Stimulated activated CD8-positive, alpha-beta memory T cell treated with anti-CD3 and anti-CD28 coated beads, Interleukin-2, amount 100 ng/mL, for 48 hours (primary cell): ENCODE measurements around the gene TRPV2.

Experiments
- DNase-seq, 2 donors: peaks; one replicate each; pipeline ENCODE4 v3.0.0-alpha.2; 2020; ENCODE audit warnings: low read depth in 2 of 2

Gene TRPV2

DNA sequence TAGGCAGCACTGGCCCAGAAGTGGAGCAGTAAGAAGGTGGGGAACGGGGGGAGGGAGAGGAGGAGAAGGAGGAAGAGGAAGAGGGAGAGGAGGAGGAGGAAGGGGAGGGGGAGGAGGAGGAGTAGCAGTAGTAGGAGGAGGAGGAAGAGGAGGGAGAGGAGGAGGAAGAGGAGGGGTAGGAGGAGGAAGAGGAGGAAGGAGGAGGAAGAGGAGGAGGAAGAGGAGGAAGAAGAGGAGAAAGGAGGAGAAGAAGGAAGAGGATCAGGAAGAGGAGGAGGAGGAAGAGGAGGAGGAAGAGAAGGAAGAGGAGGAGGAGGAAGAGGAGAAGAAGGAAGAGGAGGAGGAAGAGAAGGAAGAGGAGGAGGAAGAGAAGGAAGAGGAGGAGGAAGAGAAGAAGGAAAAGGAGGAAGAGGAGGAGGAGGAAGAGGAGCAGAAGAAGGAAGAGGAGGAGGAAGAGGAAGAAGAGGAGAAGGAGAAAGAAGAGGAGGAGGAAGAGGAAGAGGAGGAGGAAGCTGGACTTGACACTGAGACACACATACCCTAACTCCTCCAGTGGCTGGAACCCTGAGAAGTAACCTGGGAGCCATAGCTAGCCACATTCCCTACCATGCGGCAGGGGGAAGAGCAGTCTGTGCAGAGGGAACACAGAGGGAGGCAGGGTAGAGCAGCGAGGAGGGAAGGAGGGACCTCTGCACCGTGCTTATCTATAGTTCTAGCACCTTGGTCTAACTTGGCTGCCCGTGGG is 40.8 kb downstream of the TRPV2 start:
- no peak for DNase-seq

- no peak for DNase-seq
Measured at GRCh38 chr17:16456742-16457316, 41.5 kb downstream of the TRPV2 start.

GRCh38 chr17:16459271-16459670 is 43.9 kb downstream of the TRPV2 start:
- DNase-seq = no peak

DNA sequence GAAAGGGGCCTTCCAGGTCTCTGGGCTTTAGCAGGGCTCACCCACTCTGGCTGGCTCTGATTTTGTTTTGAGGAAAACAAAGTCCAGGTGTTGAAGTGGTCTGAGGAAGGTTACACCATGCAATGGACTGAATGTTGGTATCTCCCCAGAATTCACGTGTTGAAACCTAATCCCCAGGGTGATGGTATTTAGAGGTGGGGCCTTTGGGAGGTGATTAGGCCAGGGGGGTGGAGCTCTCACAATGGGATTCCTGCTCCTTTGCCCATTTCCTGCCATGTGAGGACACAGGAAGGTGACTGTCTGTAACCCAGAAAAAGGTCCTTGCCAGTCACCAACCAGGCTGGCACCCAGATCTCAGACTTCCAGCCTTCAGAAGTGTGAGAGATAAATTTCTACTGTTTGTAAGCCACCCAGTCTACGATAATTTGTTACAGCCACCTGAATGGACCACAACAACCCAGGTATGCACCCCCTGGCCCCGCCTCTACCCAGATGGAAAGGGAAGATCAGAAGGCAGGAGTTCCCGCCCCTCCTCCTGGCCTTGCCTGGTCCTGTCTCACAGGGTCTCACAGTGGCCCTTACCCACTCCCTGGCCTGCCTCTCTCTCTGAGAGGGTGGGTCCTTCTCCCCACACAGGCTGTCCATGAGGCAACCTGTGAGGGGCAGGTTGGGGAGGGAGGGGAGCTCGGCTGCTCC is 44.6 kb downstream of the TRPV2 start:
- no peak for DNase-seq

GRCh38 chr17:16460796-16461605 is 45.6 kb downstream of the TRPV2 start:
- no peak for DNase-seq

DNA sequence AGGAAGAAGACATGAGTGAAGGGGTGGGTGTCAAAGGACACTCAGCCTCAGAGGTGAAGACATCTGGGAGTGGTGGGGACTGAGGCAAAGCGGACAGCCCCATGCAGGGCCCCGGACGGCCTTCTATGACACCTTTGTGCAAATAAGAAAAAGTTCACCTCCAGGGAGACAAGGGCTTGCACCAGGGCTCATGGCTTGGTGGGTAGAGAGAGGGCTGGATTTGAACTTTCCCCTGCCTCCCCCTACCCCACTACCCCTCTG is 46.2 kb downstream of the TRPV2 start:
- DNase-seq = no peak

- no peak for DNase-seq
Measured at GRCh38 chr17:16462070-16462864, 46.9 kb downstream of the TRPV2 start.

GRCh38 chr17:16463358-16464302 is 48.3 kb downstream of the TRPV2 start:
- DNase-seq = no peak

- DNase-seq = no peak
Measured at GRCh38 chr17:16464303-16465051, 49.1 kb downstream of the TRPV2 start.

DNA sequence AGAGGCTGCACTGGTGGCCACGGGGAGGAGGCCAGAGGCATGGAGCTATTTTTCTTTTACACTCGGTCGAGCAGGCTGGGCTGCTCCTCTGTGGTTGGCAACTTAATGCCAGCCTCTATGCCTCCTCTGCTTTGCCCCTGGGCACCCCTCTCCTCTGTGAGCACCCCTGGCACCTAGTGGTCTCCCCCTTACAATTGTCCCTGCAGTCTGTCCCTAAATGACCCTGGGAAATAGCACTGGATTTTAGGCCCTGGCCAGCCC is 49.6 kb downstream of the TRPV2 start:
- DNase-seq = no peak

GRCh38 chr17:16465861-16466338 is 50.5 kb downstream of the TRPV2 start:
- no peak for DNase-seq

GRCh38 chr17:16466407-16466806 is 51.0 kb downstream of the TRPV2 start:
- DNase-seq = no peak

GRCh38 chr17:16467044-16467443 is 51.7 kb downstream of the TRPV2 start:
- no peak for DNase-seq

- no peak for DNase-seq
Measured at GRCh38 chr17:16467886-16468285, 52.5 kb downstream of the TRPV2 start.

- DNase-seq = no peak
Measured at GRCh38 chr17:16468428-16468992, 53.1 kb downstream of the TRPV2 start.

DNA sequence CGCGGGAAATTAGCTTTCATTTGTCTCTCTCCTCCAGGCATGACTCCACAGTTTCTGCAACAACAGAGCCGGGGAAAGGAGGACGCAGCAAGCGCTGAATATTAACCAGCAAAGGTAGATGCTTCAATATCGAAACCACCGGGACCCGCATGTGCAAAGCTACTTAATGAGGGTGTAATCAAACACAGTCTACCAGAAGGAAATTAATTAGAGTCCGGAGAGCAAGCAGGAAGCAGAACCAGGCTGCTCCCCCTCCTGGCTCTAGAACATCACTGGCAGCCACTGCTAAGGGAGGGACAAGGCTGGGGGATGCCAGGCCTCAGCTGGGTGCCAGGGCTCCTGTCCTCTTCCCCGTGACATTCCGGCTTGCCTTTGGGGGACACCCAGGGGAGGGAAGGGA is 54.9 kb downstream of the TRPV2 start:
- no peak for DNase-seq

GRCh38 chr17:16471295-16471694 is 55.9 kb downstream of the TRPV2 start:
- no peak for DNase-seq

GRCh38 chr17:16472539-16472938 is 57.2 kb downstream of the TRPV2 start:
- no peak for DNase-seq
